Measurements from ENCODE around the gene TMEM200A. TPM values are rescaled to one million over a fixed set of nuclear protein-coding genes. Genes with fewer than 3 reads are reported as not detected.

The TMEM200A gene
- 1 to 10 TPM; 4.6 to 6.6 (median 4.8) TPM for total RNA-seq

- Histone ChIP-seq H3K4me3 (peak within 1 kb of the TSS; percentile 59 to 73 (median 67)), H3K9me3 (no peaks in the 10 kb centered on the region), H3K27ac (peak within 1 kb of the TSS; percentile 62 to 93), H3K36me3 (no peaks in the 10 kb centered on the region), H3K4me1 (no peaks in the 10 kb centered on the region), H3K27me3 (no peaks in the 10 kb centered on the region)
- intact Hi-C loops (cut with DNase I; ENCODE audit: low total_unique reads): no loop called here
- peak; percentile 31 to 60 for DNase-seq (ENCODE audit: low spot score in 2 of 2)
- TF ChIP-seq CTCF (IDR thresholded peaks at IDR 0.05) (peak; percentile 42 to 72 (median 54)), POLR2AphosphoS5 (IDR thresholded peaks at IDR 0.05) (no peak), POLR2A (IDR thresholded peaks at IDR 0.05) (no peak)
Observed at GRCh38 chr6:130365166-130366106, at the start of gene TMEM200A. TMEM200A (plus strand) TSS chr6:130366017; CDS start chr6:130440423, 74,406 bp downstream.

GRCh38 chr6:130320908-130321307 is 44.9 kb upstream of the TMEM200A start:
- intact Hi-C loops (cut with DNase I; ENCODE audit: low total_unique reads): no loop called here
- no peak for TF ChIP-seq CTCF (IDR thresholded peaks at IDR 0.05)
- TF ChIP-seq POLR2AphosphoS5 (IDR thresholded peaks at IDR 0.05): no peak
- TF ChIP-seq POLR2A (IDR thresholded peaks at IDR 0.05): no peak
- Histone ChIP-seq H3K4me3 (no peak overlapping the region), H3K27me3 (no peaks in the 10 kb centered on the region), H3K4me1 (no peaks in the 10 kb centered on the region), H3K27ac (no peak overlapping the region), H3K9me3 (no peaks in the 10 kb centered on the region), H3K36me3 (no peaks in the 10 kb centered on the region)
- DNase-seq (ENCODE audit: low spot score in 2 of 2): no peak

GRCh38 chr6:130322673-130323268 is 43.0 kb upstream of the TMEM200A start:
- intact Hi-C loops (cut with DNase I; ENCODE audit: low total_unique reads): no loop called here
- no peak overlapping the region for H3K27ac ChIP-seq
- no peaks in the 10 kb centered on the region for H3K27me3 ChIP-seq
- no peaks in the 10 kb centered on the region for H3K36me3 ChIP-seq
- no peaks in the 10 kb centered on the region for H3K9me3 ChIP-seq
- TF ChIP-seq POLR2A (IDR thresholded peaks at IDR 0.05) (no peak), CTCF (IDR thresholded peaks at IDR 0.05) (peak; percentile 57 to 79 (median 76))
- H3K4me3 ChIP-seq: no peak overlapping the region
- no peaks in the 10 kb centered on the region for H3K4me1 ChIP-seq
- DNase-seq (ENCODE audit: low spot score in 2 of 2): no peak

GRCh38 chr6:130324657-130325056 is 41.2 kb upstream of the TMEM200A start:
- H3K27me3 ChIP-seq: no peaks in the 10 kb centered on the region
- H3K4me3 ChIP-seq: no peak overlapping the region
- intact Hi-C loops (cut with DNase I; ENCODE audit: low total_unique reads): no loop called here
- no peak overlapping the region for H3K27ac ChIP-seq
- TF ChIP-seq POLR2A (IDR thresholded peaks at IDR 0.05) (no peak), CTCF (IDR thresholded peaks at IDR 0.05) (no peak), POLR2AphosphoS5 (IDR thresholded peaks at IDR 0.05) (no peak)
- no peaks in the 10 kb centered on the region for H3K9me3 ChIP-seq
- no peaks in the 10 kb centered on the region for H3K36me3 ChIP-seq
- DNase-seq (ENCODE audit: low spot score in 2 of 2): no peak
- no peaks in the 10 kb centered on the region for H3K4me1 ChIP-seq

- no peaks in the 10 kb centered on the region for H3K27me3 ChIP-seq
- H3K27ac ChIP-seq: no peak overlapping the region
- intact Hi-C loops (cut with DNase I; ENCODE audit: low total_unique reads): no loop called here
- H3K36me3 ChIP-seq: no peaks in the 10 kb centered on the region
- H3K9me3 ChIP-seq: no peaks in the 10 kb centered on the region
- DNase-seq (ENCODE audit: low spot score in 2 of 2): no peak
- TF ChIP-seq CTCF (IDR thresholded peaks at IDR 0.05) (no peak), POLR2AphosphoS5 (IDR thresholded peaks at IDR 0.05) (no peak), POLR2A (IDR thresholded peaks at IDR 0.05) (no peak)
- no peak overlapping the region for H3K4me3 ChIP-seq
- no peaks in the 10 kb centered on the region for H3K4me1 ChIP-seq
Observed at GRCh38 chr6:130326496-130326895, 39.3 kb upstream of the TMEM200A start.
